ENCODE results near the gene SMG7. TPM values are rescaled to one million over a fixed set of nuclear protein-coding genes. Genes with fewer than 3 reads are reported as not detected.

The SMG7 gene
- total and polyA plus RNA-seq, 12 donors, result 16.0 to 46.6 (median 37.8) TPM

- 0% methylated on average over 34 to 41 of the region's 42 CpGs for WGBS, 2 donors
- DNase-seq, result peak; percentile 98 to 99
- intact Hi-C loops (cut with DNase I), result loop anchor here in 9 of 10 donors (2.0 to 10.0 kb wide), 13 partner anchors 70 to 191 kb away; partner anchors contain the start of gene ARPC5 (in 4 of the 9)
- TF ChIP-seq CTCF (IDR thresholded peaks at IDR 0.05), result peak in 5 of 9 donors; percentile 14 to 43 (median 25)
- Histone ChIP-seq H3K27me3 (no peaks in the 10 kb centered on the region), H3K9me3 (no peaks in the 10 kb centered on the region), H3K4me3 (peak overlapping the region; percentile 79 to 99 (median 96)), H3K4me1 (peaks cover 0 to 49% (median 41%) of the 10 kb centered on the region in 9 donors), H3K27ac (peak overlapping the region; percentile 92 to 99 (median 96)), H3K36me3 (peaks cover 0 to 8% (median 0%) of the 10 kb centered on the region in 9 donors)
- ATAC-seq, result peak; percentile 84 to 93 (median 88)
These were observed 384 bp upstream of the SMG7 start for GRCh38 chr1:183471743-183472487.

GRCh38 chr1:183473217-183473536, 878 bp downstream of the SMG7 start:
- Histone ChIP-seq H3K36me3 (peaks cover 0 to 8% (median 0%) of the 10 kb centered on the region in 9 donors), H3K4me1 (peaks cover 0 to 59% (median 48%) of the 10 kb centered on the region in 9 donors), H3K4me3 (peak overlapping the region; percentile 79 to 99 (median 96)), H3K27me3 (no peaks in the 10 kb centered on the region), H3K27ac (peak overlapping the region in 7 of 10 donors; percentile 93 to 99 (median 96)), H3K9me3 (no peaks in the 10 kb centered on the region)
- WGBS, 2 donors, result 20 to 23% methylated on average over 9 of the region's 9 CpGs
- ATAC-seq, result no peak
- no peak for TF ChIP-seq CTCF (IDR thresholded peaks at IDR 0.05)
- DNase-seq, result no peak
- intact Hi-C loops (cut with DNase I), result loop anchor here in 9 of 10 donors (5.0 to 10.0 kb wide), 10 partner anchors 69 to 191 kb away; partner anchors contain the start of gene ARPC5 (in 3 of the 9)

- intact Hi-C loops (cut with DNase I), result loop anchor here in 5 of 10 donors (5.0 to 10.0 kb wide), 5 partner anchors 69 to 191 kb away; partner anchors contain the start of gene ARPC5 (in 1 of the 5)
- ATAC-seq, result no peak
These were observed 3.8 kb downstream of the SMG7 start for GRCh38 chr1:183476081-183476480.

More at GRCh38 chr1:183476081-183476480, 3.8 kb downstream of the SMG7 start:
- H3K9me3 ChIP-seq, result no peaks in the 10 kb centered on the region
- H3K36me3 ChIP-seq, result peaks cover 0 to 8% (median 0%) of the 10 kb centered on the region in 9 donors
- TF ChIP-seq CTCF (IDR thresholded peaks at IDR 0.05), result no peak
- H3K4me1 ChIP-seq, result peaks cover 0 to 80% (median 73%) of the 10 kb centered on the region in 9 donors
- 52 to 60% methylated on average over 3 of the region's 3 CpGs for WGBS, 2 donors
- peak overlapping the region in 2 of 10 donors; percentile 6 to 33 for H3K27ac ChIP-seq
- H3K4me3 ChIP-seq, result no peak overlapping the region
- DNase-seq, result no peak
- no peaks in the 10 kb centered on the region for H3K27me3 ChIP-seq

All from heart right ventricle (tissue), 16 donors.